ENCODE results near the gene HECTD4.
"Not testable (repeated sequence)": the region's sequence is repeated elsewhere in the genome, so short reads cannot be mapped to it uniquely, and the experiment has no call there.

The HECTD4 gene

GRCh38 chr12:112164011-112164660, 218.1 kb downstream of the HECTD4 start:
- DNase-seq = no peak

DNA sequence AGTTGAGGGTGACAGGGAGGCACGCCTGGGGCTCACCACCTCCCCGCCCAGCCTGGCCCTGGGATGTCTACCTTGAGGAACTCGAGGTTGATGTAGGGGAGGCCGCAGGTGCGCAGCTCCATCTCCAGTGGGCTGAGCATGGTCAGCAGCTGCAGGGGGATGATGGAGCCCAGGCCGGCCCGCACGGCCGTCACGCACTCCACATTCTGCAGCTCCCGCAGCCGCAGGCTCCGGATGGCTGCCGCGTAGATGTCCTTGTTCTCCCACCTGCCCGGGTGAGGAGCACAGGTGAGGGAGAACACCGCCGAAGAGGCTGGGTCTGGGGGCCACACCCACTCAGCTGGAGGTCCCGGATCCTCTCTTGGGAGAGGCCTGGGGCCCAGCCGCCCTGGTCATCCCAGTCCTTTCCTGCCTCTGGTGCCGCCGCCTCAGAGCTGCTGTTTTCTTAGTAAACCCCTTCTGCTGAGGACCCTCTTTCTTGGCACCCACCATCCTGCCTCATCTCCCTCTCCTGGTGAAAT, 218.7 kb downstream of the HECTD4 start:
- no peak for DNase-seq

DNA sequence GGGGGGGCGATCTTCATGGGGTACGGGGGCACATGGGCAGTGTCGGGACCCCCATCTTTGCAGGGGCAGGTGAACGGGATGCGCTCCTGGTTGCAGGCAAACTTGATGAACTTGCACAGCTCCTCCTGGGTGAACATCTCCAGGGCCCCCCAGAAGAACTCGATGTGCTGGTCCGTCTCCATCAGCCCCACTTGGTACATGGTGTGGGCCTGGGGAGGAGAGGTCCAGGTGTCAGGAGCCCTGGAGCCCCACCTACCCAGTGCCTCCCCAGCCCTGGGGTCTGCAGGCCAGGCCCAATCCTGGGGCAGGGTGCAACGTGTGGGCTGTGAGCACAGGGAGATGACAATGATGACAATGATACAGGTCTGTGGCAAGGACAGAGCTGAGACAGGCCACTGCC, 219.2 kb downstream of the HECTD4 start:
- no peak for DNase-seq

GRCh38 chr12:112162241-112162790, 219.9 kb downstream of the HECTD4 start:
- DNase-seq = no peak

DNA sequence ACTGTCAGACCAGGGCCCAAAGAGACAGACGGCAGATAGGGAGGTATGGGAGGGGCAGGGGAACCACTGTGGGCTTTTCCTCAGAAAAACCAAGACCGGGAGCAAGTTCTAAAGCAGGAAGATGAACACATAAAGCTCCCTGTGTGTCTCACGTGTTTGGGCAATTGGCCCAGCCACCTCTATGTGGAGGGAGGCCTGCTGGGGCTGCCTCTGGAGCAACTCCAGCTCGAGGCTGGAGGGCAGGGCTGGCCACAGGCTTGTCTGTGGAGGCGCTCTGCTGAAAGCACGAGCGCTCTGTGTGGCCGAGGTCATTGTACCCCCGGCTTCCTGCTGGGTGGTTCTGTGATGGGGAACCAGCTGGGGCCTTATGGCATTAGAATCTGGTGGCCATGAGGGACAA, 220.5 kb downstream of the HECTD4 start:
- no peak for DNase-seq

DNA sequence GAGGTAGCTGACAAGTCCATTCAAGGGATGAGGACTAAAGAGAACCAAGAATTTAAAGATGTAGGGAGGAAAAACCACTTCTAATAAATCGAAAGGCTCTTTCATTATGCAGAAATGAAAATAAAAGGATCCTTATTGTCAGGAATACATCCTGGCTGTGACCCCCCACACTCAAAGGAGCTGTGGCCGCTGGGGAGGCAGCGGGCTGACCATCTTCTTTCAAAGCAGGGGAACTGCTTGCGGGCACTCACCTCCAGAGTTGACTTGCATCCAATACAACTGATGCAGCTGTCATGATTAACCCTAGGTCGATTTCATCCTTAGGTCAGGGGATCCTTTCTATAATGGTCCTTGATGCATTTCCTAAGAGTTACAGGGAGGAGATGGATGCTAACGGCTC, 221.6 kb downstream of the HECTD4 start:
- no peak for DNase-seq

DNA sequence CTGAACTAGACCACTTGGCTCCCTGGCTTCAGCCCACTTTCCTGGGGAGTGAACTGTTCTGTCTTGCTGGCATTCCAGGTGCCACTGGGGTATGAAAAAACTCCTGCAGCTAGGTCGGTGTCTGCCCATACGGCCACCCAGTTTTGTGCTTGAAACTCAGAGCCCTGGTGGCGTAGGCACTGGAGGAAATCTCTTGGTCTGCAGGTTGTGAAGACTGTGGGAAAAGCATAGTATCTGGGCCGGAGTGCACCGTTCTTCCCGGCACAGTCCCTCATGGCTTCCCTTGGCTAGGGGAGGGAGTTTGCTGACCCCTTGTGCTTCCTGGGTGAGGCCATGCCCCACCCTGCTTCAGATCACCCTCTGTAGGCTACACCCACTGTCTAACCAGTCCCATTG, 223.1 kb downstream of the HECTD4 start:
- DNase-seq = no peak

DNA sequence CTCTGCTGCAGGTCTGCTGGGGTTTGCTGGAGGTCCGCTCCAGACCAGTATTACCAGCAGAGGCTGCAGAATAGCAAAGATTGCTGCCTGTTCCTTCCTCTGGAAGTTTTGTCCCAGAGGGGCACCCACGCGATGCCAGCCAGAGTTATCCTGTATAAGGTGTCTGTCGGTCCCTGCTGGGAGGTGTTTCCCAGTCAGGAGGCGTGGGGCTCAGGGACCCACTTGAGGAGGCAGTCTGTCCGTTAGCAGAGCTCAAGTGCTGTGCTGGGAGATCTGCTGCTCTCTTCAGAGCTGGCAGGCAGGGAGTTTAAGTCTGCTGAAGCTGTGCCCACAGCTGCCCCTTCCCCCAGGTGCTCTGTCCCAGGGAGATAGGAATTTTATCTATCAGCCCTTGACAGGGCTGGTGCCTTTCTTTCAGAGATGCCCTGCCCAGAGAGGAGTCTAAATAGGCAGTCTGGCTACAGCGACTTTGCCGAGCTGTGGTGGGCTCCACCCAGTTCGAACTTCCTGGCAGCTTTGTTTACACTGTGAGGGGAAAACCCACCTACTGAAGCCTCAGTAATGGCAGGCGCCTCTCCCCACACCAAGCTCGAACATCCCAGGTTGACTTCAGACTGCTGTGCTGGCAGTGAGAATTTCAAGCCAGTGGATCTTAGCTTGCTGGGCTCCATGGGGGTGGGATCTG, 223.6 kb downstream of the HECTD4 start:
- not testable (repeated sequence) for DNase-seq

GRCh38 chr12:112153893-112154219, 228.4 kb downstream of the HECTD4 start:
- DNase-seq = no peak

DNA sequence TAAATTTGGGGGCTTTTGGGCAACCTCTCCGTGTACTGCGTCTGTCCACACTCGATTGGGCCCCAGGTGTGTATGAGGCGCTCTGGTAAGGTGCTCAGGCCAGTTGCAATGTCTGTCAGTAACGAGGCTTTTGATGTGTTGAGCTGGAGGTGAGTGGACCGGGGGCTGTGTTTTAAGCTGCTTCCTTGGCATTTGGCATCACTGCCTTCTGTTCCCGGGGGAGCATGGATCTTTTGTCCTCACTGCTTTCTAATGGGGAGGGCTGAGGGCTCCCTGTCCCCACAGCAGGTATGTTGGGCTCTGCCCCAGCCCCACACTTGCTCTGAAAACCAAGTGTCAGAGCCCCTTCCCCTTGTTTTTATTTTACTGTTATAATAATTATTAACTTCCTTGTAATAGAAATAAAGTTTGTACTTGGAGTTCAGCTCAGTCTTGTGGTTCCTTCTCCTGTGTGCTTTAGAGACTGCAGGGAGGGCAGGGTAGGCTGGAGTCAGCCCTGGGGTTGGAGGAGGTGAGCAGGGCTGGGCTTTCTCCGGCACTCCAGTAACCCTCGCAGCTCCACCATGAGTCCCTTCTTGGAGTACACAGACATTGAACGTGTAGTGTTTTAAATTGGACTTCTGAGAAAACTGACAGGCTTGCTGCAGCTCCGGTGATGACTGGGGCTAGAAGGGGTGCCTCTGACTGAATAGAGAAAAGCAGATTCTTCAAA, 228.9 kb downstream of the HECTD4 start:
- no peak for DNase-seq

DNA sequence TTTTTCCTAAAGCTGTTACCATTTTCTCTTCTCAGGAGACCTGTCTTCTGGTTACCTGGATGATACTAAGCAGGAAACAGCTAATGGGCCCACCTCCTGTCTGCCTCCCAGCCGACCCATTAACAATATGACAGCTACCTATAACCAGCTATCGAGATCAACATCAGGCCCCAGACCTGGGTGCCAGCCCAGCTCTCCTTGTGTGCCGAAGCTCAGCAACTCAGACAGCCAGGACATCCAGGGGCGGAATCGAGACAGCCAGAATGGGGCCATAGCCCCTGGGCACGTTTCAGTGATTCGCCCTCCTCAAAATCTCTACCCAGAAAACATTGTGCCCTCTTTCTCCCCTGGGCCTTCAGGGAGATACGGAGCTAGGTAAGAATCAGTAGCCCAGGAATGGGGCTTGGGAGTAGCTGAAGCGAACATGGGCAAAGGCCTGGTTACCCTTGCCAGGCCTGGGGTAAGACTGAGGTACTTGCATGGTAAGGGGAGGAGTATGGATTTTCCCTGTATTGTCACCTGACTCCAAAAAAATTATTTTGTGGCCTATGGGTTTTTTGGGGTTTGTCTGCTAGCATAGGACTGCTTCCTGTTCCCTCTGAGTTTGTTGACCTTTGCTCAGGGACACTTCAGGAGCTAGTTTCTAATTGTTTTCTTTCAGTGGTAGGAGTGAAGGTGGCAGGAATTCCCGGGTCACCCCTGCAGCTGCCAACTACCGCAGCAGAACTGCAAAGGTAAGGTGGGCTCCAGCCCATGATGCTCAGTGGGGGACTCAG, 230.3 kb downstream of the HECTD4 start:
- DNase-seq = no peak

GRCh38 chr12:112149596-112149995, 232.6 kb downstream of the HECTD4 start:
- no peak for DNase-seq

DNA sequence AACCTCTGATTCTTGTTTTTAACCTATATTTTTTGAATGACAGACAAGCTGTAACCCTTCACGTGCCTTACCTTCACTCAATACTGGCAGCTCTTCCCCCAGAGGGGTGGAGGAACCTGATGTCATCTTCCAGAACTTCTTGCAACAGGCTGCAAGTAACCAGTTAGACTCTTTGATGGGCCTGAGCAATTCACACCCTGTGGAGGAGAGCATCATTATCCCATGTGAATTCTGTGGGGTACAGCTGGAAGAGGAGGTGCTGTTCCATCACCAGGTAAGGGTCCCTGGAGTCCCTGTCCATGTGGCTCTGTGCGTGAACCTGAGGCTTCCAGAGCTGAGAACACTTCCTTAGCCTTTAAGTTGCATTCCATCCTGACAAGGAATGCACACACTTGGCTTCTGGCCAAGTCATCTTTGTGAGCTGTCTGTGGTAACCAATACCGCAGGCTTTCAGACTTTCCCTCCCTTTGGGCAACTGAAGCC, 234.2 kb downstream of the HECTD4 start:
- no peak for DNase-seq

DNA sequence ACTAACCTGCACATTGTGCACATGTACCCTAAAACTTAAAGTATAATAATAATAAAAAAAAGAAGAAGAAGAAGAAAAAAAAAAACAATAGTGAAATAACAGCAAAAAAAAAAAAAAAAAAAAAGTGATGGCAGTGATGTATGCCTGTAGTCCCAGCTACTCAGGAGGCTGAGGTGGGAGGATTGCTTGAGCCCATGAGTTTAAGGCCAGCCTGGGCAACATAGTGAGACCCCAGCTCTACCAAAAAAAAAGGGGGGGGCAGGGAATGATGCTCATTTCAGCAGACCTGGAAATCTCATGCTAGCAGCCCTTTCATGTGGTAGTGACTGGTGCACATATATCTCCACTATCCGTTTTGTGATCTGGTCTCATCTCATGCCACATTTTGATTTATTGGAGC, 236.1 kb downstream of the HECTD4 start:
- no peak for DNase-seq

DNA sequence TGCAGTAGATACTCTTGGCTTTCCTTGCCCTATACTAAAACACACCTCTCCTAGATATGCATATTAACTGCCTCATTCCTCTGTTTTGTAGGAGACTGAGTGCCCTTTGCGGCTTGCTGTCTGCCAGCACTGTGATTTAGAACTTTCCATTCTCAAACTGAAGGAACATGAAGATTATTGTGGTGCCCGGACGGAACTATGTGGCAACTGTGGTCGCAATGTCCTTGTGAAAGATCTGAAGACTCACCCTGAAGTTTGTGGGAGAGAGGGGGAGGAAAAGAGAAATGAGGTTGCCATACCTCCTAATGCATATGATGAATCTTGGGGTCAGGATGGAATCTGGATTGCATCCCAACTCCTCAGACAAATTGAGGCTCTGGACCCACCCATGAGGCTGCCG, 241.5 kb downstream of the HECTD4 start:
- no peak for DNase-seq

- no peak for DNase-seq
Measured at GRCh38 chr12:112134731-112135130, 247.5 kb downstream of the HECTD4 start.

GRCh38 chr12:112133418-112133817, 248.8 kb downstream of the HECTD4 start:
- no peak for DNase-seq

DNA sequence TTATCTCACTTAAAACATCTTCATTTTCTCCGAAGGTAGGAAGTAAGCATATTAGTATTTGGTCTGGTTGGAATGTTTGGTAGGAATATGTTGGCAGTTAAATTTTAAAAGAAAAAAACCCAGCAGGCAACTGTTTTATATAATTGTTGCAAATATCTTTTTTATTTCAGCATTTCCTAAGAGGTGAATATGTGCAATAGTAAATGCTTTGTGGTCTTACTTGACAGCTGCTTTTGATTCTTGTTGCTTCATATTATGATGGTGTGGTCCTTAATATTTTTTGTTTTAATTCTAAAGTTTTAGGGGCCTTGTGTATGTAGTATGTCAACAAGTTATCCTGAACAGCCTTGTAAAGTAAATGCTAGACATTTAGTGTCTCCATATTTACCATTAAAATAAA, 250.5 kb downstream of the HECTD4 start:
- DNase-seq = no peak

DNA sequence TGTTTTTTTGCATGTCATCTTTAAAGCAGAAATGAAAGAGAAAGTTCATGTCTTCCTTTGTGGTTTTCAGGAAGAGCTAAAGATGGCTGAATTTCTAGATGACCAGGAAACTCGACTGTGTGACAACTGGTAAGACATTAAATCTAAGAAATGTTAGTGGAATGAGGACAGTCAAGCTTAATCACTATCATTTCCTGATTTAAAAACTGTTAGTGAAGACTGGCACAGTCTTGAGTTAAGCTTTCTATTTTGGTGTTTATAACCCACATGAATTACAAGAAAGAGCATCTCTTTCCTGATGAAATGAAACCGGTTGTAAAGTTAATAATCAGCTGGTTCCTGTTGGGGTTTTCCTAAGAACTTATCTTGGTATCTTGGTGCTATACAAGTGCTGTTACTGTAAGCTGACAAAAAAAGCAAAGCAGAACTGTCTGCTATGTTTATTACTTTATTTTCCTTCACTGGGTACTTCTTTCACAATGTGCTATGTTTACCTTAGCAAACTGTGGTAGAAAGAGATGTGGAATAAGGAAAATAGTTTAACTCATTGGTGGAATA, 251.7 kb downstream of the HECTD4 start:
- DNase-seq = no peak

DNA sequence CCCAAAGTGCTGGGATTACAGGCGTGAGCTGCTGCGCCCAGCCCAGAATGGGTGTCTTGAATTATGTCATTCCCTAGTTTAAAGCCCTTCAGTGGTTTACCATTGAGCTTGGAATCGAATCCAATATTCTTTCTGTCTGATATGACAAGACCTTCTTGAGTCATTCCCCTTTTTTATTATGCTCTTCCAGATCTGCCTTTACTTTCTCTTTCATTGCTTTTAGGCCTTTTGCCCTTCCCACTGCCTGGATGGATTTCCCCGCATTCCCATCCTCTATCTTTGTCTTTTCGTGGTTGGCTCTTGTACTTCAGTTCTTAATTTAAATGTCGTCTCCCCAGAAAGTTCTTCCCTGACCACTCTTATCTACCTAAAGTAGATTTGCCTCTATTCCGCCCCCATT, 255.3 kb downstream of the HECTD4 start:
- DNase-seq = no peak

DNA sequence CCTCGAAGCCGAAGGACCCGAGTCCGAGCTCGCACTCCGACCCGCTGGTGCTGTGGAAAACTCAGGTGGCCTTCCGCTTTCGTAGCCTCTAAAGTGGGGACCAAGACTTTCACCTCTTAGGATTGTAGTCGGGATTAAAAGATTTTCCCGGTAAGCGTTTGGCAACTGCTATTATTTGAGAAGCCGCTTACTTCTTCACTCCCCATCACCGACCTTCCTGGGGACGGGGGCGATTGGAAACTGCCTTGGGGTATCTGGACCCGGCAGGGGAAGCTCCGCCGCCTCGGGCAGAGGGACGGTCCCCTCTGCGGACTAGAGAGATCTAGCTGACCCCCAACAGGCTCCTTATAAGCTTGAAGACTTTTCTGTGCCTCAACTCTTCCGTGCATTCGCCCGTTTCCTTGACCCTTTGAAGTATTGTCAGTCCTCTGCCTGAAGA, 256.2 kb downstream of the HECTD4 start:
- DNase-seq = peak in 1 of 58 donors; percentile 21

Data from anterior cingulate cortex (tissue), 58 donors.